Stomach (tissue), 9 donors: ENCODE results near the gene CACNA2D2. TPM values are rescaled to one million over a fixed set of nuclear protein-coding genes. Genes with fewer than 3 reads are reported as not detected.

Source experiments
- DNase-seq, 2 donors: peaks; one replicate each; pipeline versions ENCODE4 v3.0.0 to v3.0.0-alpha.2; 2013 to 2019
- H3K27ac ChIP-seq, 5 donors: fragments of 200-600 bp in 4 of 5; sonication (generic) in 4 of 5; one replicate each; pipeline ENCODE4 v1.5.1; 2013 to 2019; ENCODE audit warnings: mild to moderate bottlenecking in 1 of 5, moderate library complexity in 1 of 5
- H3K27me3 ChIP-seq, 3 donors: fragments of 200-600 bp; sonication (generic); one replicate each; pipeline ENCODE4 v1.5.1; 2017 to 2019; ENCODE audit warnings: mixed run types in 1 of 3
- H3K36me3 ChIP-seq, 4 donors: fragments of 200-600 bp; sonication (generic); 1 replicate in 3 of 4; 2 replicates in 1 of 4; pipeline ENCODE4 v1.5.1; 2016 to 2019
- H3K4me1 ChIP-seq, 4 donors: fragments of 200-600 bp; sonication (generic); one replicate each; pipeline ENCODE4 v1.5.1; 2016 to 2019
- H3K4me3 ChIP-seq, 4 donors: fragments of 200-600 bp; sonication (generic) in 3 of 4; one replicate each; pipeline ENCODE4 v1.5.1; 2016 to 2019; ENCODE audit warnings: mild to moderate bottlenecking in 1 of 4
- H3K9me3 ChIP-seq, 4 donors: fragments of 200-600 bp; sonication (generic); one replicate each; pipeline ENCODE4 v1.5.1; 2016 to 2019
- CTCF ChIP-seq, 7 experiments: fragments of 450-650 bp in 4 of 7; fragments of 200-600 bp in 3 of 7; sonication (generic) in 3 of 7; IDR thresholded peaks; one replicate each; pipeline ENCODE4 v1.5.1; 2016 to 2019; ENCODE audit warnings: antibody characterized with exemption in 7 of 7, control low read depth in 2 of 7, mild to moderate bottlenecking in 1 of 7
- EP300 ChIP-seq: sonication (generic); formaldehyde crosslinking; IDR thresholded peaks from one replicate; pipeline ENCODE4 v1.6.1; 2017; ENCODE audit warnings: antibody characterized with exemption
- POLR2A ChIP-seq, 4 donors: fragments of 450-650 bp; IDR thresholded peaks; one replicate each; pipeline ENCODE4 v1.6.1; 2016; ENCODE audit warnings: antibody characterized with exemption in 4 of 4, control low read depth in 2 of 4, mild to moderate bottlenecking in 1 of 4, moderate library complexity in 1 of 4
- POLR2AphosphoS5 ChIP-seq, 3 donors: sonication (generic); formaldehyde crosslinking; IDR thresholded peaks; one replicate each; pipeline ENCODE4 v1.6.1; 2016; ENCODE audit warnings: antibody characterized with exemption in 3 of 3
- WGBS, 5 donors: extraction: QIAGEN DNeasy Blood & Tissue Kit in 3 of 5; methylation state at CpG; one replicate each; pipeline versions ENCODE4 v1.1.5 to v1.1.7; 2013 to 2018; 5-methylcytosine and 5-hydroxymethylcytosine counted together
- intact Hi-C: fragments of 100-400 bp; cut with DNase I; formaldehyde crosslinking; loops from one replicate; pipeline ENCODE4 v1.15.1; 2023; ENCODE audit warnings: low total_unique reads
- polyA plus RNA-seq, 3 donors: library from polyadenylated mRNA; stranded (reverse); fragments of 200-250 nt; gene quantifications; one replicate each; pipeline ENCODE4 v1.2.3, GENCODE V29; 2013
- total RNA-seq, 5 donors: library from RNA; depleted of rRNA; stranded (reverse); fragments of >200 nt; gene quantifications; one replicate each; pipeline versions ENCODE4 v1.1.0 to v1.2.3, GENCODE V29; 2014 to 2016
- donor health status: healthy with polysubstance abuse.
- donor health status: Bipolar disorder and iron deficiency.
- donor health status: healthy.

The CACNA2D2 gene
- total and polyA plus RNA-seq, 8 donors = 0.92 to 45.8 (median 1.9) TPM

- peaks cover 60 to 90% (median 81%) of the 10 kb centered on the region in 4 donors for H3K4me1 ChIP-seq
- intact Hi-C loops = no loop called here
These were observed 149.2 kb downstream of the CACNA2D2 start for GRCh38 chr3:50354186-50354764.

DNA sequence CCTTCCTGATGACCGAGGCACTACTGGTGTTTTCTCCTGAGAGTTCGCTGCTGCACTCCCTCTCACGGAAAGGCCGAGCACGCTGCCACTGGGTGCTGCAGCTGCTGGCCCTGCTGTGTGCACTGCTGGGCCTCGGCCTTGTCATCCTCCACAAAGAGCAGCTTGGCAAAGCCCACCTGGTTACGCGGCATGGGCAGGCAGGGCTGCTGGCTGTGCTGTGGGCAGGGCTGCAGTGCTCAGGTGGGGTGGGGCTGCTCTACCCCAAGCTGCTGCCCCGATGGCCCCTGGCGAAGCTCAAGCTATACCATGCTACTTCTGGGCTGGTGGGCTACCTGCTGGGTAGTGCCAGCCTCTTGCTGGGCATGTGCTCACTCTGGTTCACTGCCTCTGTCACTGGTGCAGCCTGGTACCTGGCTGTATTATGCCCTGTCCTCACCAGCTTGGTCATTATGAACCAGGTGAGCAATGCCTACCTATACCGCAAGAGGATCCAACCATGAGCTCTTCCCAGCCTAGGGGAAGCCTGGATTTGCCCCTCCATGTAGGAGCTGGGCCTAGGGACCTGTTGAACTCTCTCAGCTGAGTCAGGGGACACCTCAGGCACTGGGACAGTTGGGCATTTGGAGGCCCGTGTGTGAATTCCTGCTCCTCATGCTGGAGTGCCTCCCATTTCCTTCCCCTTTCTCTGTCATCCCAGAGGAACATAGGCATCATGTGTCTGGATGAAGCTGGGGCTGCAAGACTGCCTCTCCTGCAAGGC is 150.0 kb downstream of the CACNA2D2 start:
- H3K36me3 ChIP-seq = peaks cover 35 to 57% (median 52%) of the 10 kb centered on the region in 4 donors
- intact Hi-C loops = no loop called here
- no peak overlapping the region for H3K4me3 ChIP-seq
- peak overlapping the region in 2 of 5 donors; percentile 23 for H3K27ac ChIP-seq
- no peak for DNase-seq
- H3K4me1 ChIP-seq = peaks cover 62 to 92% (median 83%) of the 10 kb centered on the region in 4 donors
- TF ChIP-seq CTCF (IDR thresholded peaks at IDR 0.05) (no peak), POLR2A (IDR thresholded peaks at IDR 0.05) (no peak), POLR2AphosphoS5 (IDR thresholded peaks at IDR 0.05) (no peak), EP300 (no peak)
- no peaks in the 10 kb centered on the region for H3K9me3 ChIP-seq
- H3K27me3 ChIP-seq = no peaks in the 10 kb centered on the region
- WGBS, 5 donors = 67 to 84% (median 83%) methylated on average over 7 to 12 of the region's 12 CpGs

More at GRCh38 chr3:50354186-50354764, 149.2 kb downstream of the CACNA2D2 start:
- Histone ChIP-seq H3K4me3 (no peak overlapping the region), H3K9me3 (no peaks in the 10 kb centered on the region), H3K36me3 (peaks cover 33 to 53% (median 45%) of the 10 kb centered on the region in 4 donors), H3K27me3 (no peaks in the 10 kb centered on the region), H3K27ac (no peak overlapping the region)
- TF ChIP-seq POLR2A (IDR thresholded peaks at IDR 0.05) = no peak
- TF ChIP-seq POLR2AphosphoS5 (IDR thresholded peaks at IDR 0.05) = no peak
- no peak for TF ChIP-seq EP300
- TF ChIP-seq CTCF (IDR thresholded peaks at IDR 0.05) = no peak
- no peak for DNase-seq
- WGBS, 5 donors = 71 to 85% (median 79%) methylated on average over 5 of the region's 5 CpGs

DNA sequence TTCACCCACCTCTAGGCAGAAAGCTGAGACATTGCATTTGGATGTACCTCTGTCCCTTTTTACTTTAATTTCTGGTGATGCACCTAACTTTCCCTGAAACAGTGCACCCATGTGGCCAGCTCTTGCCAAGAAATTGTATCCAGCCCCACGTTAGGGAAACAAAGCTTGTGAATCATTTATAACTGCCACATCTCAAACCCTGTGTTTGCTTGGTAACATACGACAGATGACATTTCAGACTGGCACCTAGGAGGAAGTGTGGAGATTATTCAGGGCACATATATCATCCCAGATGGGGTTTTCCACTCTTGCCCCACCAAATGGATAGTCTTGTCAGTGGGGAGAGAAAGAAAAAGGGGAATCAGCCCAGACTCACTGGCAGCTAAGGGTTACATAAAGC is 150.7 kb downstream of the CACNA2D2 start:
- 13 to 36% (median 17%) methylated on average over 2 of the region's 2 CpGs for WGBS, 5 donors
- Histone ChIP-seq H3K4me3 (no peak overlapping the region), H3K9me3 (no peaks in the 10 kb centered on the region), H3K27me3 (no peaks in the 10 kb centered on the region), H3K27ac (peak overlapping the region in 2 of 5 donors; percentile 23), H3K4me1 (peaks cover 55 to 91% (median 79%) of the 10 kb centered on the region in 4 donors), H3K36me3 (peaks cover 42 to 59% (median 58%) of the 10 kb centered on the region in 4 donors)
- intact Hi-C loops = no loop called here
- no peak for DNase-seq
- TF ChIP-seq EP300 (no peak), CTCF (IDR thresholded peaks at IDR 0.05) (no peak), POLR2AphosphoS5 (IDR thresholded peaks at IDR 0.05) (no peak), POLR2A (IDR thresholded peaks at IDR 0.05) (no peak)

- intact Hi-C loops = no loop called here
These were observed 152.1 kb downstream of the CACNA2D2 start for GRCh38 chr3:50351323-50351697.

More at GRCh38 chr3:50351323-50351697, 152.1 kb downstream of the CACNA2D2 start:
- WGBS, 5 donors = 20 to 46% (median 23%) methylated on average over 11 of the region's 11 CpGs
- Histone ChIP-seq H3K4me3 (peak overlapping the region; percentile 59 to 77 (median 70)), H3K36me3 (peaks cover 41 to 57% (median 52%) of the 10 kb centered on the region in 4 donors), H3K4me1 (peaks cover 40 to 91% (median 76%) of the 10 kb centered on the region in 4 donors), H3K9me3 (no peaks in the 10 kb centered on the region), H3K27me3 (no peaks in the 10 kb centered on the region), H3K27ac (peak overlapping the region; percentile 90 to 97 (median 92))
- TF ChIP-seq POLR2AphosphoS5 (IDR thresholded peaks at IDR 0.05) (no peak), EP300 (no peak), POLR2A (IDR thresholded peaks at IDR 0.05) (no peak), CTCF (IDR thresholded peaks at IDR 0.05) (no peak)
- DNase-seq = no peak
